ENCODE results near the gene GRXCR1. TPM values are rescaled to one million over a fixed set of nuclear protein-coding genes. Genes with fewer than 3 reads are reported as not detected.

GRXCR1 gene
- total RNA-seq: not detected

DNA sequence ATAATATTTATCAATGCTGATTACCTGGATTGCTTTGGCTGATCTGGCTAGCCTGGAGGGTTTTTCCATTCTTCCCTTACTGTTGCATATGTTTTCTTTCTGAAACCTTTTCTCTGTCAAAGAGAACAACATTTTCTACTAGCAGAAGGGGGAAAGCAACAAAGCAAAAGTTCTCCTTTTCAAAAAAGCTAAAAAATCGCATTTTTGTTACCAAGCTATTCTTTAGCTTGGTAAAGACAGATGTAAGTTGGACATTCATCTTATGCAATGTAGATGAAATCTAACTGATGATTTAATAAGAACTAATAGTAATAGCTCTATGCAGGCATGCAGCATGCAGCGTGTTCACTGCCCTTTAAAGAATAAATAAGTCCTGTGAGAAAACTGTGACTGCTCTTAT, at the start of gene GRXCR1:
Gene GRXCR1 (plus strand): TSS at position 301 of the 400 bp plus-strand sequence. CDS start 554 bp downstream, outside the sequence.
- no peak for DNase-seq
- Histone ChIP-seq H3K36me3 (no peaks in the 10 kb centered on the region), H3K9me3 (no peaks in the 10 kb centered on the region), H3K27me3 (no peaks in the 10 kb centered on the region), H3K27ac (no peak within 1 kb of the TSS), H3K4me3 (no peak within 1 kb of the TSS), H3K4me1 (no peaks in the 10 kb centered on the region)
- TF ChIP-seq POLR2A (IDR thresholded peaks at IDR 0.05): no peak
- TF ChIP-seq, protein P1, sequence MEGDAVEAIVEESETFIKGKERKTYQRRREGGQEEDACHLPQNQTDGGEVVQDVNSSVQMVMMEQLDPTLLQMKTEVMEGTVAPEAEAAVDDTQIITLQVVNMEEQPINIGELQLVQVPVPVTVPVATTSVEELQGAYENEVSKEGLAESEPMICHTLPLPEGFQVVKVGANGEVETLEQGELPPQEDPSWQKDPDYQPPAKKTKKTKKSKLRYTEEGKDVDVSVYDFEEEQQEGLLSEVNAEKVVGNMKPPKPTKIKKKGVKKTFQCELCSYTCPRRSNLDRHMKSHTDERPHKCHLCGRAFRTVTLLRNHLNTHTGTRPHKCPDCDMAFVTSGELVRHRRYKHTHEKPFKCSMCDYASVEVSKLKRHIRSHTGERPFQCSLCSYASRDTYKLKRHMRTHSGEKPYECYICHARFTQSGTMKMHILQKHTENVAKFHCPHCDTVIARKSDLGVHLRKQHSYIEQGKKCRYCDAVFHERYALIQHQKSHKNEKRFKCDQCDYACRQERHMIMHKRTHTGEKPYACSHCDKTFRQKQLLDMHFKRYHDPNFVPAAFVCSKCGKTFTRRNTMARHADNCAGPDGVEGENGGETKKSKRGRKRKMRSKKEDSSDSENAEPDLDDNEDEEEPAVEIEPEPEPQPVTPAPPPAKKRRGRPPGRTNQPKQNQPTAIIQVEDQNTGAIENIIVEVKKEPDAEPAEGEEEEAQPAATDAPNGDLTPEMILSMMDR (IDR thresholded peaks at IDR 0.05): no peak

DNA sequence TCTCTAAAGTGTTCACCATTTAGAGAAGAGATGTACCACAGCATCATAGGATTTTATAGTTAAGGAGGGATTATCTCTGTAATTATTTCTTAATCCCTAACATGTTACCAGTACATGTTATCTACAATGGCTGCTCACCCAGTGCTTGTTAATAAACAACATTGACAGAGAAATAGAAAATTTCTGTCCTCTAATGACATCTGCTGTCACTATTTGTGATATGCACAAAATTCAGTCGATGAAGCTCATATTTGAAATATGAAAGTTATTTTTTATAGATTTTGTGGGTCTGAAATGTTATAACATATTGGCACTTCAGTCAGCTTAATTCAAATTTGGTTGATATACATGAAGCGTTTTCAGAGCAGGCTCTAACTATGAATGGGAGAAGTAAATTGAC, 48.8 kb upstream of the GRXCR1 start:
- no peak for DNase-seq
- Histone ChIP-seq H3K27me3 (no peaks in the 10 kb centered on the region), H3K9me3 (no peaks in the 10 kb centered on the region), H3K4me1 (no peaks in the 10 kb centered on the region), H3K36me3 (no peaks in the 10 kb centered on the region), H3K4me3 (no peak overlapping the region), H3K27ac (no peak overlapping the region)
- no peak for TF ChIP-seq POLR2A (IDR thresholded peaks at IDR 0.05)
- TF ChIP-seq, protein P1 (IDR thresholded peaks at IDR 0.05): no peak

GRCh38 chr4:42844422-42845070, 48.0 kb upstream of the GRXCR1 start:
- Histone ChIP-seq H3K9me3 (no peaks in the 10 kb centered on the region), H3K27me3 (no peaks in the 10 kb centered on the region), H3K27ac (no peak overlapping the region), H3K36me3 (no peaks in the 10 kb centered on the region), H3K4me1 (no peaks in the 10 kb centered on the region), H3K4me3 (no peak overlapping the region)
- TF ChIP-seq, protein P1 (IDR thresholded peaks at IDR 0.05): no peak
- no peak for DNase-seq

GRCh38 chr4:42845586-42845985, 46.9 kb upstream of the GRXCR1 start:
- Histone ChIP-seq H3K27ac (no peak overlapping the region), H3K4me1 (no peaks in the 10 kb centered on the region), H3K36me3 (no peaks in the 10 kb centered on the region), H3K4me3 (no peak overlapping the region), H3K9me3 (no peaks in the 10 kb centered on the region), H3K27me3 (no peaks in the 10 kb centered on the region)
- DNase-seq: no peak
- no peak for TF ChIP-seq POLR2A (IDR thresholded peaks at IDR 0.05)
- TF ChIP-seq, protein P1 (IDR thresholded peaks at IDR 0.05): no peak

- H3K4me1 ChIP-seq: no peaks in the 10 kb centered on the region
- no peak overlapping the region for H3K4me3 ChIP-seq
- no peak for DNase-seq
- no peaks in the 10 kb centered on the region for H3K36me3 ChIP-seq
- TF ChIP-seq, protein P1 (IDR thresholded peaks at IDR 0.05): no peak
- TF ChIP-seq POLR2A (IDR thresholded peaks at IDR 0.05): no peak
- no peaks in the 10 kb centered on the region for H3K9me3 ChIP-seq
- no peaks in the 10 kb centered on the region for H3K27me3 ChIP-seq
- no peak overlapping the region for H3K27ac ChIP-seq
Measured at GRCh38 chr4:42855779-42856178, 36.7 kb upstream of the GRXCR1 start.

Data from Peyer's patch (tissue), 4 donors.